ENCODE data around the gene KLK2. TPM values are rescaled to one million over a fixed set of nuclear protein-coding genes. Genes with fewer than 3 reads are reported as not detected.

KLK2 gene
- total and polyA plus RNA-seq, 2 donors from 2014 or later = not detected

GRCh38 chr19:50912727-50913716 is 39.8 kb downstream of the KLK2 start:
- H3K9ac ChIP-seq (ENCODE audit: low read length in 3 of 3) = no peak overlapping the region
- TF ChIP-seq, protein P1, sequence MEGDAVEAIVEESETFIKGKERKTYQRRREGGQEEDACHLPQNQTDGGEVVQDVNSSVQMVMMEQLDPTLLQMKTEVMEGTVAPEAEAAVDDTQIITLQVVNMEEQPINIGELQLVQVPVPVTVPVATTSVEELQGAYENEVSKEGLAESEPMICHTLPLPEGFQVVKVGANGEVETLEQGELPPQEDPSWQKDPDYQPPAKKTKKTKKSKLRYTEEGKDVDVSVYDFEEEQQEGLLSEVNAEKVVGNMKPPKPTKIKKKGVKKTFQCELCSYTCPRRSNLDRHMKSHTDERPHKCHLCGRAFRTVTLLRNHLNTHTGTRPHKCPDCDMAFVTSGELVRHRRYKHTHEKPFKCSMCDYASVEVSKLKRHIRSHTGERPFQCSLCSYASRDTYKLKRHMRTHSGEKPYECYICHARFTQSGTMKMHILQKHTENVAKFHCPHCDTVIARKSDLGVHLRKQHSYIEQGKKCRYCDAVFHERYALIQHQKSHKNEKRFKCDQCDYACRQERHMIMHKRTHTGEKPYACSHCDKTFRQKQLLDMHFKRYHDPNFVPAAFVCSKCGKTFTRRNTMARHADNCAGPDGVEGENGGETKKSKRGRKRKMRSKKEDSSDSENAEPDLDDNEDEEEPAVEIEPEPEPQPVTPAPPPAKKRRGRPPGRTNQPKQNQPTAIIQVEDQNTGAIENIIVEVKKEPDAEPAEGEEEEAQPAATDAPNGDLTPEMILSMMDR (IDR thresholded peaks at IDR 0.05; ENCODE audit: borderline replicate concordance, extremely low read depth, insufficient read depth) = no peak
- H3K4me1 ChIP-seq (ENCODE audit: control insufficient read depth in 2 of 3, insufficient read depth in 2 of 3, low read depth in 1 of 3, low read length in 3 of 3) = no peaks in the 10 kb centered on the region
- intact Hi-C loops (cut with DNase I) = no loop called here
- H3K36me3 ChIP-seq (ENCODE audit: control insufficient read depth in 2 of 3, insufficient read depth in 3 of 3, low read length in 3 of 3) = no peaks in the 10 kb centered on the region
- no peak overlapping the region for H3K27ac ChIP-seq (ENCODE audit: low read depth in 2 of 2, low read length in 2 of 2)
- H3K4me3 ChIP-seq (ENCODE audit: low read length in 3 of 3) = no peak overlapping the region
- H3K9me3 ChIP-seq (ENCODE audit: control insufficient read depth in 2 of 3, insufficient read depth in 1 of 3, low read length in 3 of 3) = no peaks in the 10 kb centered on the region
- FAIRE-seq (no peak), DNase-seq (no peak)
- peaks cover 23% of the 10 kb centered on the region for H3K27me3 ChIP-seq (ENCODE audit: control insufficient read depth, insufficient read depth, low read length)

GRCh38 chr19:50916069-50916468 is 42.8 kb downstream of the KLK2 start:
- intact Hi-C loops (cut with DNase I) = no loop called here
- Histone ChIP-seq H3K36me3 (ENCODE audit: control insufficient read depth in 2 of 3, insufficient read depth in 3 of 3, low read length in 3 of 3) (no peaks in the 10 kb centered on the region), H3K4me1 (ENCODE audit: control insufficient read depth in 2 of 3, insufficient read depth in 2 of 3, low read depth in 1 of 3, low read length in 3 of 3) (no peaks in the 10 kb centered on the region), H3K27me3 (ENCODE audit: control insufficient read depth, insufficient read depth, low read length) (peaks cover 14% of the 10 kb centered on the region), H3K9ac (ENCODE audit: low read length in 3 of 3) (no peak overlapping the region), H3K4me3 (ENCODE audit: low read length in 3 of 3) (no peak overlapping the region), H3K27ac (ENCODE audit: low read depth in 2 of 2, low read length in 2 of 2) (no peak overlapping the region), H3K9me3 (ENCODE audit: control insufficient read depth in 2 of 3, insufficient read depth in 1 of 3, low read length in 3 of 3) (no peaks in the 10 kb centered on the region)
- DNase-seq = no peak
- TF ChIP-seq, protein P1 (IDR thresholded peaks at IDR 0.05; ENCODE audit: borderline replicate concordance, extremely low read depth, insufficient read depth) = no peak
- FAIRE-seq = no peak

DNA sequence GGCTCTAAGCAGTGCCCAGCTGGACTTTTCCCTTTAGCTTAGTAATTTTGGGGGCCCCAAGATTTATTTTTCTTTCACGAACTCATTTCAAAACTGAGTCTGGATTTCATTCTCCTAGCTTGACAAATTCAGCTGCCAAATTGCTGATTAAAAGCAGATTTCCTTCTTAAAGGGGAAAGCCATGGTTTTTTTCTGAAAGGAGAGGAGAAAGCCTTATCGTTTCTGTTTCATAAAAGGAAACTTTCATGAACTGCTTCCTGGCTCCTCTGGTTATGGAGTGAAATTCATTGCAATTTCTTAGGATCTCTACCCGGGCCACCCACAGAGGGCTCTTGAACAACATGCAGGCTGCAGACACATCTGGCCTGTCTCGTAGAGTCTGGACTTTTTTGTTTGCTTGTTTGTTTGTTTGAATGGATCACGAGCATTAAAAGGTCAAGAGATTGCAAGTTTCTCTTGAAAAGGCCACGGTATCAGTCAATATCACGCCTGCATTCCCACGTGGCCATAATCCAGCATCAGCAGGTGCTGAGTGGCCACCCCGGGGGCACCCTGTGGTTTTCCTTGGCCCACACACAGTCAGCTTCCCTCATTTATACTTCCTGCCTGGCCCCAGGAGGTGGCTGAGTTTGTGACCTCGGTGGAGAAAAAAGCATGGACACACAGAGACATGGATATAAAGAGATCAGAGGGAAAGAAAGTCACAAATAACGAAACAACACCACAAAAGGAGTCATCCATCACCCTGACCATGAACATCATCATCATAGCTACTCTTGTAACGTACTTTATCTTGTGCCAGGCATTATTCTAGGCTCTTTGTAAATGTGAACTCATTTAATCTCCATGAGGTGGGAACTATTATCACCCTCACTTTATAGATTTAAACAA is 48.4 kb downstream of the KLK2 start:
- Histone ChIP-seq H3K27me3 (ENCODE audit: control insufficient read depth, insufficient read depth, low read length) (peaks cover 3% of the 10 kb centered on the region), H3K4me3 (ENCODE audit: low read length in 3 of 3) (peak overlapping the region in 1 of 3 donors; percentile 4), H3K36me3 (ENCODE audit: control insufficient read depth in 2 of 3, insufficient read depth in 3 of 3, low read length in 3 of 3) (no peaks in the 10 kb centered on the region), H3K9ac (ENCODE audit: low read length in 3 of 3) (no peak overlapping the region), H3K27ac (ENCODE audit: low read depth in 2 of 2, low read length in 2 of 2) (no peak overlapping the region), H3K4me1 (ENCODE audit: control insufficient read depth in 2 of 3, insufficient read depth in 2 of 3, low read depth in 1 of 3, low read length in 3 of 3) (no peaks in the 10 kb centered on the region), H3K9me3 (ENCODE audit: control insufficient read depth in 2 of 3, insufficient read depth in 1 of 3, low read length in 3 of 3) (no peaks in the 10 kb centered on the region)
- peak in 1 of 5 donors; percentile 25 for DNase-seq
- intact Hi-C loops (cut with DNase I) = no loop called here
- TF ChIP-seq, protein P1 (IDR thresholded peaks at IDR 0.05; ENCODE audit: borderline replicate concordance, extremely low read depth, insufficient read depth) = no peak
- no peak for FAIRE-seq

Data from kidney (tissue), 14 donors.